HepG2 (cell line): ENCODE results near the gene SLC27A1. TPM values are rescaled to one million over a fixed set of nuclear protein-coding genes. Genes with fewer than 3 reads are reported as not detected.

Source experiments
- ATF3 ChIP-seq: sonication (generic); formaldehyde crosslinking; IDR thresholded peaks from 2 replicates; pipeline ENCODE4 v1.4.0; 2020; ENCODE audit warnings: missing genetic modification reagents
- DZIP1 ChIP-seq: sonication (generic); formaldehyde crosslinking; IDR thresholded peaks from 2 replicates; pipeline ENCODE4 v1.5.0; 2020; ENCODE audit warnings: mild to moderate bottlenecking, missing genetic modification reagents
- ELK4 ChIP-seq: sonication (generic); formaldehyde crosslinking; IDR thresholded peaks from 2 replicates; pipeline ENCODE4 v1.9.0; 2021; ENCODE audit warnings: missing genetic modification reagents, borderline replicate concordance
- EP300 ChIP-seq, 3 experiments: sonication (generic) in 1 of 3; formaldehyde crosslinking in 1 of 3; IDR thresholded peaks; 2 replicates each; pipeline versions ENCODE4 v1.5.1 to v1.6.1; 2011 to 2020; ENCODE audit warnings: low read depth in 2 of 3, low read length in 2 of 3, borderline replicate concordance in 1 of 3, improper control_type of control experiment in 1 of 3, mild to moderate bottlenecking in 1 of 3, missing genetic modification reagents in 1 of 3, moderate library complexity in 1 of 3
- FLYWCH1 ChIP-seq: sonication (generic); formaldehyde crosslinking; IDR thresholded peaks from 2 replicates; pipeline ENCODE4 v1.8.1; 2023; ENCODE audit warnings: mild to moderate bottlenecking, missing genetic modification reagents
- GATAD2A ChIP-seq: IDR thresholded peaks from 2 replicates; pipeline ENCODE4 v1.6.1; 2016
- MEIS2 ChIP-seq: sonication (generic); formaldehyde crosslinking; IDR thresholded peaks from 2 replicates; pipeline ENCODE4 v1.9.0; 2021; ENCODE audit warnings: mild to moderate bottlenecking, missing genetic modification reagents
- NKX3-1 ChIP-seq: sonication (generic); formaldehyde crosslinking; IDR thresholded peaks from 2 replicates; pipeline ENCODE4 v1.5.0; 2020; ENCODE audit warnings: missing genetic modification reagents
- ONECUT2 ChIP-seq: sonication (generic); formaldehyde crosslinking; IDR thresholded peaks from 2 replicates; pipeline ENCODE4 v1.4.0; 2020; ENCODE audit warnings: missing genetic modification reagents
- PLRG1 ChIP-seq: fragments of 450-650 bp; conservative IDR thresholded peaks from 2 replicates; pipeline ENCODE4 v1.6.1; 2016
- RFXANK ChIP-seq: IDR thresholded peaks from 2 replicates; pipeline ENCODE4 v1.6.1; 2016
- SP1 ChIP-seq, 2 experiments: fragments of 450-650 bp in 1 of 2; sonication (generic) in 1 of 2; formaldehyde crosslinking in 1 of 2; IDR thresholded peaks; 2 replicates each; pipeline versions ENCODE4 v1.4.0 to v1.6.1; 2016 to 2020; ENCODE audit warnings: missing genetic modification reagents in 1 of 2
- TEF ChIP-seq: sonication (generic); formaldehyde crosslinking; IDR thresholded peaks from 2 replicates; pipeline ENCODE4 v1.5.0; 2020; ENCODE audit warnings: missing genetic modification reagents
- TIGD3 ChIP-seq: sonication (generic); formaldehyde crosslinking; IDR thresholded peaks from 2 replicates; pipeline ENCODE4 v1.5.1; 2020; ENCODE audit warnings: mild to moderate bottlenecking, missing genetic modification reagents, borderline replicate concordance
- ZNF430 ChIP-seq: sonication (generic); formaldehyde crosslinking; IDR thresholded peaks from 2 replicates; pipeline ENCODE4 v1.9.0; 2021; ENCODE audit warnings: mild to moderate bottlenecking, missing genetic modification reagents
- ZNF687 ChIP-seq: sonication (generic); formaldehyde crosslinking; IDR thresholded peaks from 2 replicates; pipeline ENCODE4 v1.5.1; 2020; ENCODE audit warnings: mild to moderate bottlenecking, missing genetic modification reagents, moderate library complexity
- ZNF777 ChIP-seq: sonication (generic); formaldehyde crosslinking; IDR thresholded peaks from 2 replicates; pipeline ENCODE4 v1.4.0; 2020; ENCODE audit warnings: missing genetic modification reagents
- ZSCAN25 ChIP-seq: sonication (generic); formaldehyde crosslinking; IDR thresholded peaks from 2 replicates; pipeline ENCODE4 v1.8.0; 2022; ENCODE audit warnings: mild to moderate bottlenecking, missing genetic modification reagents
- polyA plus RNA-seq, 8 experiments: library from polyadenylated mRNA; depleted of rRNA in 3 of 8; stranded (reverse) in 7 of 8; unstranded in 1 of 8; fragments of >200 nt; fragmentation: Illumina TruSeq in 4 of 8; extraction: Trizol in 4 of 8; gene quantifications; 2 replicates each; pipeline versions ENCODE4 v1.2.1 to v1.2.3, GENCODE V29; 2011 to 2016; ENCODE audit warnings: low read depth in 4 of 8, missing spikeins in 1 of 8, mixed read lengths in 1 of 8; ENCODE audit not compliant: insufficient read depth in 1 of 8
- total RNA-seq, 5 experiments: library from RNA; depleted of rRNA; stranded (reverse); fragments of >200 nt; fragmentation: Illumina TruSeq; extraction: Trizol; gene quantifications; 2 replicates each; pipeline ENCODE4 v1.2.3, GENCODE V29; 2016; ENCODE audit warnings: low read depth in 1 of 5

The SLC27A1 gene
- total and polyA plus RNA-seq, 2 of the 13 experiments (the other 11 are each of a cell fraction or from before 2014, with no cell fraction given): 4.1 to 8.8 TPM

GRCh38 chr19:17530586-17530985 lies 60.3 kb downstream of the SLC27A1 start (continued):
- TF ChIP-seq SP1 (IDR thresholded peaks at IDR 0.05): no peak
- TF ChIP-seq SP1 (CRISPR knock-in tag; IDR thresholded peaks at IDR 0.05): no peak
- TF ChIP-seq EP300 (IDR thresholded peaks at IDR 0.05; ENCODE audit: low read depth in 2 of 2, low read length in 2 of 2): no peak
- TF ChIP-seq EP300 (CRISPR knock-in tag; IDR thresholded peaks at IDR 0.05; ENCODE audit: borderline replicate concordance): no peak
- TF ChIP-seq TEF: no peak
- no peak for TF ChIP-seq MEIS2
- no peak for TF ChIP-seq ZSCAN25 (CRISPR knock-in tag)
- TF ChIP-seq ELK4 (CRISPR knock-in tag): no peak
- peak; percentile 15; the same call in 1 of the 2 replicates for TF ChIP-seq GATAD2A (CRISPR knock-in tag)
- no peak for TF ChIP-seq DZIP1 (CRISPR knock-in tag)
- TF ChIP-seq NKX3-1 (CRISPR knock-in tag): no peak
- TF ChIP-seq ZNF687 (CRISPR knock-in tag): peak; percentile 73
- TF ChIP-seq ONECUT2 (CRISPR knock-in tag): no peak
- no peak for TF ChIP-seq ZNF777 (CRISPR knock-in tag)
- TF ChIP-seq PLRG1: no peak
- TF ChIP-seq ZNF430 (CRISPR knock-in tag): 0 out of 2 replicates have a peak, but pooled peaks have one; percentile 35
- no peak for TF ChIP-seq TIGD3 (CRISPR knock-in tag)
- no peak for TF ChIP-seq RFXANK (CRISPR knock-in tag)
- no peak for TF ChIP-seq ATF3 (CRISPR knock-in tag)
- no peak for TF ChIP-seq FLYWCH1 (CRISPR knock-in tag)
